ENCODE data around the gene TLE6. TPM values are rescaled to one million over a fixed set of nuclear protein-coding genes. Genes with fewer than 3 reads are reported as not detected.
A peak's percentile ranks its signal among the peaks of the same experiment; 100 is the strongest.
"Not testable (repeated sequence)": the region's sequence is repeated elsewhere in the genome, so short reads cannot be mapped to it uniquely, and the experiment has no call there.

The TLE6 gene
- total RNA-seq, 1 donor from 2014 or later = 0.44 TPM

- Mint-ChIP-seq H3K36me3 (ENCODE audit: low read depth) (no peaks in the 10 kb centered on the region), H3K27ac (ENCODE audit: unreplicated experiment) (peak overlapping the region; percentile 19), H3K27me3 (ENCODE audit: low read depth) (peaks cover 42% of the 10 kb centered on the region), H3K4me1 (peaks cover 7% of the 10 kb centered on the region), H3K4me3 (no peak overlapping the region), H3K9me3 (no peaks in the 10 kb centered on the region)
- no peak for DNase-seq (ENCODE audit: low read depth, low spot score)
- TF ChIP-seq CTCF (conservative IDR thresholded peaks at IDR 0.05) = no peak
Observed at GRCh38 chr19:3010871-3011270, 33.5 kb downstream of the TLE6 start.

GRCh38 chr19:3012059-3012458 lies 34.7 kb downstream of the TLE6 start:
- H3K27me3 Mint-ChIP-seq (ENCODE audit: low read depth) = peaks cover 45% of the 10 kb centered on the region
- not testable (repeated sequence) for H3K36me3 Mint-ChIP-seq (ENCODE audit: low read depth); H3K4me1 Mint-ChIP-seq; H3K27ac Mint-ChIP-seq (ENCODE audit: unreplicated experiment); DNase-seq (ENCODE audit: low read depth, low spot score); H3K4me3 Mint-ChIP-seq; H3K9me3 Mint-ChIP-seq

- no peak for TF ChIP-seq CTCF (conservative IDR thresholded peaks at IDR 0.05)
- no peaks in the 10 kb centered on the region for H3K9me3 Mint-ChIP-seq
- peaks cover 44% of the 10 kb centered on the region for H3K27me3 Mint-ChIP-seq (ENCODE audit: low read depth)
- H3K4me3 Mint-ChIP-seq = no peak overlapping the region
- H3K36me3 Mint-ChIP-seq (ENCODE audit: low read depth) = no peaks in the 10 kb centered on the region
- DNase-seq (ENCODE audit: low read depth, low spot score) = no peak
- peaks cover 7% of the 10 kb centered on the region for H3K4me1 Mint-ChIP-seq
- no peak overlapping the region for H3K27ac Mint-ChIP-seq (ENCODE audit: unreplicated experiment)
Observed at GRCh38 chr19:3012621-3013262, 35.4 kb downstream of the TLE6 start.

- no peak for DNase-seq (ENCODE audit: low read depth, low spot score)
- no peak for TF ChIP-seq CTCF (conservative IDR thresholded peaks at IDR 0.05)
- no peak overlapping the region for H3K27ac Mint-ChIP-seq (ENCODE audit: unreplicated experiment)
- peaks cover 7% of the 10 kb centered on the region for H3K4me1 Mint-ChIP-seq
- no peak overlapping the region for H3K4me3 Mint-ChIP-seq
- no peaks in the 10 kb centered on the region for H3K9me3 Mint-ChIP-seq
- peaks cover 44% of the 10 kb centered on the region for H3K27me3 Mint-ChIP-seq (ENCODE audit: low read depth)
- no peaks in the 10 kb centered on the region for H3K36me3 Mint-ChIP-seq (ENCODE audit: low read depth)
Observed at GRCh38 chr19:3013263-3013725, 35.9 kb downstream of the TLE6 start.

- Mint-ChIP-seq H3K36me3 (ENCODE audit: low read depth) (no peaks in the 10 kb centered on the region), H3K4me3 (no peak overlapping the region), H3K9me3 (no peaks in the 10 kb centered on the region), H3K4me1 (peaks cover 7% of the 10 kb centered on the region), H3K27me3 (ENCODE audit: low read depth) (peaks cover 41% of the 10 kb centered on the region), H3K27ac (ENCODE audit: unreplicated experiment) (no peak overlapping the region)
- TF ChIP-seq CTCF (conservative IDR thresholded peaks at IDR 0.05) = no peak
- no peak for DNase-seq (ENCODE audit: low read depth, low spot score)
Observed at GRCh38 chr19:3014135-3014534, 36.8 kb downstream of the TLE6 start.

- peaks cover 40% of the 10 kb centered on the region for H3K27me3 Mint-ChIP-seq (ENCODE audit: low read depth)
Observed at GRCh38 chr19:3015126-3016057, 38.0 kb downstream of the TLE6 start.

More at GRCh38 chr19:3015126-3016057, 38.0 kb downstream of the TLE6 start:
- Mint-ChIP-seq H3K4me1 (peaks cover 9% of the 10 kb centered on the region), H3K4me3 (no peak overlapping the region), H3K36me3 (ENCODE audit: low read depth) (no peaks in the 10 kb centered on the region), H3K27ac (ENCODE audit: unreplicated experiment) (no peak overlapping the region), H3K9me3 (no peaks in the 10 kb centered on the region)
- no peak for DNase-seq (ENCODE audit: low read depth, low spot score)
- TF ChIP-seq CTCF (conservative IDR thresholded peaks at IDR 0.05) = no peak
